Keratinocyte (primary cell): Measurements from ENCODE around the gene ITIH1. TPM values are rescaled to one million over a fixed set of nuclear protein-coding genes. Genes with fewer than 3 reads are reported as not detected.

ENCODE experiments used
- DNase-seq: peaks from one replicate; pipeline ENCODE4 v3.0.0-alpha.2; 2011; ENCODE audit warnings: low read depth, missing footprints, low spot score
- FAIRE-seq: peaks from 2 replicates; lab custom pipeline; 2011; peaks lifted over from hg19 to GRCh38; lab: Jason Lieb, UNC
- H2AFZ ChIP-seq: 2 replicates; pipeline ENCODE4 v1.6.0; 2012; ENCODE audit warnings: low read length, control low read depth, inconsistent platforms; ENCODE audit not compliant: control insufficient read depth
- H3K27ac ChIP-seq: 2 replicates; pipeline ENCODE4 v1.5.1; 2011; ENCODE audit warnings: low read length; ENCODE audit not compliant: control insufficient read depth, insufficient read depth
- H3K27me3 ChIP-seq: 3 replicates; pipeline ENCODE4 v1.6.0; 2011; ENCODE audit warnings: low read length; ENCODE audit not compliant: control insufficient read depth, insufficient read depth; ENCODE audit errors: extremely low read depth
- H3K36me3 ChIP-seq, 2 experiments: 2 replicates in 1 of 2; 3 replicates in 1 of 2; pipeline ENCODE4 v1.5.1; 2011; ENCODE audit warnings: low read length in 2 of 2, mild to moderate bottlenecking in 1 of 2; ENCODE audit not compliant: control insufficient read depth in 2 of 2, insufficient read depth in 2 of 2; ENCODE audit errors: extremely low read depth in 1 of 2
- H3K4me1 ChIP-seq: 3 replicates; pipeline ENCODE4 v1.5.1; 2011; ENCODE audit warnings: low read length; ENCODE audit not compliant: control insufficient read depth, insufficient read depth; ENCODE audit errors: extremely low read depth
- H3K4me2 ChIP-seq: 3 replicates; pipeline ENCODE4 v1.6.0; 2011; ENCODE audit warnings: low read depth, low read length; ENCODE audit not compliant: control insufficient read depth, insufficient read depth; ENCODE audit errors: extremely low read depth
- H3K4me3 ChIP-seq, 3 experiments: fragments of 200-600 bp in 1 of 3; sonication (generic) in 1 of 3; 2 replicates in 2 of 3; 3 replicates in 1 of 3; pipeline ENCODE4 v1.5.1; 2011 to 2016; ENCODE audit warnings: low read length in 3 of 3, mild to moderate bottlenecking in 3 of 3, control low read depth in 2 of 3, inconsistent platforms in 1 of 3, low read depth in 1 of 3, mixed read lengths in 1 of 3, mixed run types in 1 of 3, moderate library complexity in 1 of 3; ENCODE audit not compliant: control insufficient read depth in 2 of 3, insufficient read depth in 2 of 3; ENCODE audit errors: extremely low read depth in 1 of 3
- H3K79me2 ChIP-seq: 2 replicates; pipeline ENCODE4 v1.6.0; 2012; ENCODE audit warnings: low read length; ENCODE audit not compliant: control insufficient read depth, insufficient read depth
- H3K9ac ChIP-seq: 3 replicates; pipeline ENCODE4 v1.6.0; 2011; ENCODE audit warnings: low read length; ENCODE audit not compliant: control insufficient read depth, insufficient read depth; ENCODE audit errors: extremely low read depth
- H3K9me1 ChIP-seq: 3 replicates; pipeline ENCODE4 v1.6.0; 2011; ENCODE audit warnings: low read length; ENCODE audit not compliant: control insufficient read depth, insufficient read depth; ENCODE audit errors: extremely low read depth
- H3K9me3 ChIP-seq: 2 replicates; pipeline ENCODE4 v1.5.1; 2012; ENCODE audit warnings: low read depth, low read length; ENCODE audit not compliant: control insufficient read depth
- H4K20me1 ChIP-seq: 3 replicates; pipeline ENCODE4 v1.6.0; 2011; ENCODE audit warnings: low read length; ENCODE audit not compliant: control insufficient read depth, insufficient read depth; ENCODE audit errors: extremely low read depth
- EZH2 ChIP-seq: IDR thresholded peaks from one replicate; pipeline ENCODE4 v1.6.1; 2012; ENCODE audit warnings: inconsistent platforms, mild to moderate bottlenecking, low read length, moderate library complexity
- dilution Hi-C: fragments of 300-500 bp; cut with MboI; formaldehyde crosslinking; loops from one replicate; pipeline ENCODE4 v1.7.0; 2020; ENCODE audit warnings: low sequenced_read_pairs; ENCODE audit not compliant: extremely low pct_ligation_motif_present
- polyA plus RNA-seq, 5 experiments: library from polyadenylated mRNA; depleted of rRNA in 3 of 5; stranded (reverse) in 3 of 5; stranded (forward) in 1 of 5; unstranded in 1 of 5; fragments of >200 nt; gene quantifications; 1 replicate in 1 of 5; 2 replicates in 3 of 5; 3 replicates in 1 of 5; pipeline versions ENCODE4 v1.2.1 to v1.2.3, GENCODE V29; 2011 to 2012; ENCODE audit warnings: missing spikeins in 2 of 5, low read depth in 1 of 5, low replicate concordance in 1 of 5
- TF ChIP-seq, protein P1 (sequence below), 3 experiments: IDR thresholded peaks in 1 of 3; conservative IDR thresholded peaks in 1 of 3; optimal IDR thresholded peaks in 1 of 3; 2 replicates in 2 of 3; 3 replicates in 1 of 3; pipeline versions ENCODE3 to v1.5.1; 2011; ENCODE audit warnings: low read length in 3 of 3, mild to moderate bottlenecking in 3 of 3, moderate library complexity in 2 of 3, control low read depth in 1 of 3, inconsistent platforms in 1 of 3; ENCODE audit not compliant: insufficient read depth in 2 of 3; ENCODE audit errors: extremely low read depth in 1 of 3

The ITIH1 gene
- polyA plus RNA-seq, 1 donor (not counting 4 experiments of a cell fraction or from before 2014, with no cell fraction given), result not detected

DNA sequence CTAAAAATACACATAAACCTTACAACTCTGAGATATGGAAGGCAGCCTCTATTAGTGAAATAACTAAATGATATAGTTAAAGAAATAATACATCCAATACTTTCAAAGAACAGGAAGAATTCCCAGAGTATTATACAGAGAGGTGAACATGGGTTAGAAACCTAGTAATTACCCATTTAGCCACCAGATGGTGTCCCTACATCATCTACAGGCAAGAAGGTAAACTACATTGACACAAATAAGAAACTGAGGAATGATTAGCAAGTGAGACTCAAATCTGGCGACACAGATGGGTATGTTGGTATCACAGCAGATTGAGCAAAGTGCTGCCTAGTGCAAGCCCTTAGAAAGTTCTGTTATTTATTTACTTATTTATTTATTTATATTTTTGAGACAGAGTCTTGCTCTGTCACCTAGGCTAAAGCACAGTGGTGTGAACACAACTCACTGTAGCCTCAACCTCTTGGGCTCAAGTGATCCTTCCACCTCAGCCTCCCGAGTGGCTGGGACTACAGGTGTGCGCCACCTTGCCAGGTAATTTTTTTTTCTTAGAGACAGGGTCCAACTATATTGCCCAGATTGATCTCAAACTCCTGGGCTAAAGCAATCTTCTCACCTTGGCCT is 34.9 kb upstream of the ITIH1 start:
- no peaks in the 10 kb centered on the region for H3K9me3 ChIP-seq
- no peaks in the 10 kb centered on the region for H3K9me1 ChIP-seq
- dilution Hi-C loops, result no loop called here
- H3K27me3 ChIP-seq, result no peaks in the 10 kb centered on the region
- DNase-seq, result no peak
- no peaks in the 10 kb centered on the region for H3K4me1 ChIP-seq
- H3K4me3 ChIP-seq, result no peak overlapping the region
- H3K79me2 ChIP-seq, result no peaks in the 10 kb centered on the region
- H4K20me1 ChIP-seq, result no peaks in the 10 kb centered on the region
- H3K9ac ChIP-seq, result no peak overlapping the region
- FAIRE-seq, result no peak
- no peak overlapping the region for H3K4me2 ChIP-seq
- TF ChIP-seq, protein P1, sequence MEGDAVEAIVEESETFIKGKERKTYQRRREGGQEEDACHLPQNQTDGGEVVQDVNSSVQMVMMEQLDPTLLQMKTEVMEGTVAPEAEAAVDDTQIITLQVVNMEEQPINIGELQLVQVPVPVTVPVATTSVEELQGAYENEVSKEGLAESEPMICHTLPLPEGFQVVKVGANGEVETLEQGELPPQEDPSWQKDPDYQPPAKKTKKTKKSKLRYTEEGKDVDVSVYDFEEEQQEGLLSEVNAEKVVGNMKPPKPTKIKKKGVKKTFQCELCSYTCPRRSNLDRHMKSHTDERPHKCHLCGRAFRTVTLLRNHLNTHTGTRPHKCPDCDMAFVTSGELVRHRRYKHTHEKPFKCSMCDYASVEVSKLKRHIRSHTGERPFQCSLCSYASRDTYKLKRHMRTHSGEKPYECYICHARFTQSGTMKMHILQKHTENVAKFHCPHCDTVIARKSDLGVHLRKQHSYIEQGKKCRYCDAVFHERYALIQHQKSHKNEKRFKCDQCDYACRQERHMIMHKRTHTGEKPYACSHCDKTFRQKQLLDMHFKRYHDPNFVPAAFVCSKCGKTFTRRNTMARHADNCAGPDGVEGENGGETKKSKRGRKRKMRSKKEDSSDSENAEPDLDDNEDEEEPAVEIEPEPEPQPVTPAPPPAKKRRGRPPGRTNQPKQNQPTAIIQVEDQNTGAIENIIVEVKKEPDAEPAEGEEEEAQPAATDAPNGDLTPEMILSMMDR (optimal IDR thresholded peaks at IDR 0.05 in 1 of 3, IDR thresholded peaks at IDR 0.05 in 1 of 3, conservative IDR thresholded peaks at IDR 0.05 in 1 of 3; ENCODE audit: extremely low read depth in 1 of 3, insufficient read depth in 2 of 3, low read length in 3 of 3), result peak in 2 of 3 experiments; percentile 42 to 52
- TF ChIP-seq EZH2, result no peak
- H3K36me3 ChIP-seq, result peaks cover 8 to 26% of the 10 kb centered on the region in 2 experiments
- no peak overlapping the region for H3K27ac ChIP-seq
- no peak overlapping the region for H2AFZ ChIP-seq

DNA sequence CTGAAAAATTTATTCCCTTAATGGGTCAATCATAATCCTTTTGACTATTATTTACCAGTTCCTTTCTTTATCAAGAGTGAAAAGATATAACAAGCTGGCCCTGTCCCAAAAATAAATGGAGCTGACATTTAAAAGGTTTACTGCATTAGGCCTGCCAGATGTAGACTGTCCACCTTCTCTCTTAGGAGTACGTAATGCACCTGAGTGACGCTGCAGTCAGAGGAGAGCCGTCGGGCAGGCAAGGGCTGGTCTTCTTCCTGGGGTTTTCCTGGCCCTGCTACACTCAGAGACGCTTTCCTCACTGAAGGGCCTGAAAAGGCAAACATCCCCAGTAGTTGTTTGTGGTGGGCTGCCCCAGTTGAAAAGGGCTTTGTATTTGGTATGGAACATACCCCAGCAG is 34.2 kb upstream of the ITIH1 start:
- FAIRE-seq (no peak), DNase-seq (no peak)
- H3K9ac ChIP-seq, result no peak overlapping the region
- H3K79me2 ChIP-seq, result no peaks in the 10 kb centered on the region
- dilution Hi-C loops, result no loop called here
- no peak overlapping the region for H3K4me3 ChIP-seq
- H3K4me2 ChIP-seq, result no peak overlapping the region
- no peaks in the 10 kb centered on the region for H3K9me3 ChIP-seq
- no peak overlapping the region for H3K27ac ChIP-seq
- H3K9me1 ChIP-seq, result no peaks in the 10 kb centered on the region
- H3K4me1 ChIP-seq, result no peaks in the 10 kb centered on the region
- no peaks in the 10 kb centered on the region for H4K20me1 ChIP-seq
- peaks cover 8 to 26% of the 10 kb centered on the region in 2 experiments for H3K36me3 ChIP-seq
- H3K27me3 ChIP-seq, result no peaks in the 10 kb centered on the region
- H2AFZ ChIP-seq, result no peak overlapping the region
- TF ChIP-seq, protein P1 (optimal IDR thresholded peaks at IDR 0.05 in 1 of 3, IDR thresholded peaks at IDR 0.05 in 1 of 3, conservative IDR thresholded peaks at IDR 0.05 in 1 of 3; ENCODE audit: extremely low read depth in 1 of 3, insufficient read depth in 2 of 3, low read length in 3 of 3), result no peak
- TF ChIP-seq EZH2, result no peak
